HG03439 (cell line): ENCODE measurements around the gene DDI1.
A peak's percentile ranks its signal among the peaks of the same experiment; 100 is the strongest.

Source experiments
- ATAC-seq: cut with Tn5 transposase; IDR thresholded peaks from one replicate; pipeline ENCODE4 v1.9.1; 2021; ENCODE audit warnings: mild to moderate bottlenecking, moderate library complexity; ENCODE audit not compliant: unreplicated experiment

The DDI1 gene

GRCh38 chr11:104036588-104036987 lies at the start of gene DDI1:
TSS of gene DDI1 (plus strand) at chr11:104036640. CDS start at chr11:104036823, 183 bp downstream.
- no peak for ATAC-seq

- no peak for ATAC-seq
These were observed 48.5 kb upstream of the DDI1 start for GRCh38 chr11:103987629-103988594.

GRCh38 chr11:103988595-103988969 lies 47.9 kb upstream of the DDI1 start:
- ATAC-seq: no peak

- no peak for ATAC-seq
These were observed 42.9 kb upstream of the DDI1 start for GRCh38 chr11:103993507-103993906.

- ATAC-seq: no peak
These were observed 42.3 kb upstream of the DDI1 start for GRCh38 chr11:103994094-103994493.

GRCh38 chr11:103994518-103994917 lies 41.9 kb upstream of the DDI1 start:
- no peak for ATAC-seq

- ATAC-seq: no peak
These were observed 40.5 kb upstream of the DDI1 start for GRCh38 chr11:103995896-103996295.

- ATAC-seq: no peak
These were observed 39.4 kb upstream of the DDI1 start for GRCh38 chr11:103997082-103997481.

GRCh38 chr11:103998826-103999508 lies 37.5 kb upstream of the DDI1 start:
- ATAC-seq: no peak

GRCh38 chr11:104000798-104001197 lies 35.6 kb upstream of the DDI1 start:
- no peak for ATAC-seq

- ATAC-seq: no peak
These were observed 34.8 kb upstream of the DDI1 start for GRCh38 chr11:104001561-104002056.

GRCh38 chr11:104003491-104003890 lies 32.9 kb upstream of the DDI1 start:
- ATAC-seq: no peak

- no peak for ATAC-seq
These were observed 31.1 kb upstream of the DDI1 start for GRCh38 chr11:104005234-104005855.

GRCh38 chr11:104009744-104010143 lies 26.7 kb upstream of the DDI1 start:
- no peak for ATAC-seq

GRCh38 chr11:104011044-104011443 lies 25.4 kb upstream of the DDI1 start:
- ATAC-seq: no peak

GRCh38 chr11:104015649-104016415 lies 20.6 kb upstream of the DDI1 start:
- peak; percentile 89 for ATAC-seq

- no peak for ATAC-seq
These were observed 11.9 kb upstream of the DDI1 start for GRCh38 chr11:104024572-104024971.

- ATAC-seq: no peak
These were observed 7.8 kb upstream of the DDI1 start for GRCh38 chr11:104028476-104029263.

- no peak for ATAC-seq
These were observed 3.3 kb upstream of the DDI1 start for GRCh38 chr11:104033134-104033533.

GRCh38 chr11:104033561-104033960 lies 2.9 kb upstream of the DDI1 start:
- ATAC-seq: no peak
